BLaER1 treated with 17β-estradiol and CSF1 and Interleukin-3, amounts not matched to agents 10 nM and 100 nM (cell line): ENCODE results near the gene PRR23E.

Source experiments
- H3K27ac ChIP-seq, 11 experiments: shearing (Covaris generic); formaldehyde crosslinking; 2 replicates each; pipeline ENCODE4 v1.8.1; 2022
- H3K27me3 ChIP-seq, 11 experiments: shearing (Covaris generic); formaldehyde crosslinking; 2 replicates each; pipeline ENCODE4 v1.8.1; 2022
- H3K36me3 ChIP-seq, 11 experiments: shearing (Covaris generic); formaldehyde crosslinking; 2 replicates each; pipeline ENCODE4 v1.8.1; 2022
- H3K4me1 ChIP-seq, 10 experiments: shearing (Covaris generic); formaldehyde crosslinking; 2 replicates each; pipeline ENCODE4 v1.8.1; 2022
- H3K4me2 ChIP-seq, 11 experiments: shearing (Covaris generic); formaldehyde crosslinking; 2 replicates each; pipeline ENCODE4 v1.8.1; 2022
- H3K4me3 ChIP-seq, 10 experiments: shearing (Covaris generic); formaldehyde crosslinking; 2 replicates each; pipeline ENCODE4 v1.8.1; 2022
- H3K9ac ChIP-seq, 11 experiments: shearing (Covaris generic); formaldehyde crosslinking; 2 replicates each; pipeline ENCODE4 v1.8.1; 2022
- H3K9me3 ChIP-seq, 11 experiments: shearing (Covaris generic); formaldehyde crosslinking; replicated peaks in 1 of 11; 2 replicates each; pipeline ENCODE4 v1.8.1; 2022
- H4K20me1 ChIP-seq, 11 experiments: shearing (Covaris generic); formaldehyde crosslinking; 2 replicates each; pipeline ENCODE4 v1.8.1; 2022
- Cebpa-rat ChIP-seq, 11 experiments: shearing (Covaris generic); IDR thresholded peaks; 2 replicates each; pipeline ENCODE4 v1.8.1; 2022

The PRR23E gene

DNA sequence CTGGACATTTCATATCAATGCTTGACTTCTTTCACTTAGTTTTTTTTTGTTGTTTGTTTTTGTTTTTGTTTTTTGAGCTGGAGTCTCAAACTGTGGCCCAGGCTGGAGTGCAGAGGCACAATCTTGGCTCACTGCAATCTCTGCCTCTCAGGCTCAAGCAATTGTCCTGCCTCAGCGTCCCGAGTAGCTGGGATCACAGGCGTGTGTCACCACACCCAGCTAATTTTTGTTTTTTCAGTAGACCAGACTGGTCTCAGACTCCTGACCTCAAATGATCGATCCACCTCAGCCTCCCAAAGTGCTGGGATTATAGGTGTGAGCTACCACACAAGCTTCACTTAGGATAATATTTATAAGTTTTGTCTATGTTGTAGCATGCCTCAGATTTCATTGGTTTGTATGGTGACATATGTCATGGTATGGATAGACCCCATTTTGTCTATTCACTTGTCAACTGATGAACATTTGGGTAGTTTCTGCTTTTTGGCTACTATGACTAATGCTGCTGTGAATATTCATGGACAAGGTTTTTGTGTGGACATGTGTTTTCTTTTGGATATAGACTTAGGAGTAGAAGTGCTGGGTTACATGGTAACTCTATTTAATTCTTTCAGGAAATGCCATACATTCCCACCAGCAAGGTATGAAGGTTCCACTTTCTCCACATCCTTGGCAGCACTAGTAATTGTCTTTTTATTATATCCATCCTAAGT, 6.8 kb upstream of the PRR23E start:
- no peak overlapping the region for H3K27ac ChIP-seq
- no peak overlapping the region for H3K4me3 ChIP-seq
- H3K36me3 ChIP-seq = no peaks in the 10 kb centered on the region
- no peaks in the 10 kb centered on the region for H3K4me1 ChIP-seq
- no peak overlapping the region for H3K4me2 ChIP-seq
- H3K9ac ChIP-seq = no peak overlapping the region
- H3K27me3 ChIP-seq = no peaks in the 10 kb centered on the region
- H4K20me1 ChIP-seq = no peaks in the 10 kb centered on the region; a peak in 2 of 22 replicates
- no peak for TF ChIP-seq Cebpa-rat (IDR thresholded peaks at IDR 0.05)
- H3K9me3 ChIP-seq = peaks cover 6 to 14% (median 11%) of the 10 kb centered on the region in 11 experiments; a peak in 20 of 22 replicates

DNA sequence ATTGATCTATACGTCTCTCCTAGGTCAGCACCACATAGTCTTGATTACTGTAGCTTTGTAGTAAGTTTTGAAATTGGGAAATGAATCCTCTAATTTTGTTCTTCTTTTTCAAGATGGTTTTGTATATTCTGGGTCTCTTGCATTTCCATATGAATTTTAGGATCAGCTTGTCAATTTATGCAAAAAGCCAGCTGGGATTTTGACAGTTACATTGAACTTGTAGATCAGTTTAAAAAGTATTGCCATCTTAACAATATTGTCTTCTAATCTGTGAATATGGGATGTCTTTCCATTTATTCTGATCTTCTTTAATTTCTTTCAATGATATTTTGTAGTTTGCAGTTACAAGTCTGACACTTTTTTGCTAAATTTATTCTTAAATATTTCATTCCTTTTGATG, 5.6 kb upstream of the PRR23E start:
- Histone ChIP-seq H3K4me1 (no peaks in the 10 kb centered on the region), H3K9ac (no peak overlapping the region), H3K36me3 (peaks cover 0 to 7% (median 0%) of the 10 kb centered on the region in 11 experiments; a peak in 2 of 22 replicates), H3K4me3 (no peak overlapping the region), H3K27me3 (no peaks in the 10 kb centered on the region), H3K27ac (no peak overlapping the region), H3K4me2 (no peak overlapping the region), H4K20me1 (no peaks in the 10 kb centered on the region; a peak in 2 of 22 replicates), H3K9me3 (peaks cover 17 to 26% (median 20%) of the 10 kb centered on the region in 11 experiments)
- no peak for TF ChIP-seq Cebpa-rat (IDR thresholded peaks at IDR 0.05)

DNA sequence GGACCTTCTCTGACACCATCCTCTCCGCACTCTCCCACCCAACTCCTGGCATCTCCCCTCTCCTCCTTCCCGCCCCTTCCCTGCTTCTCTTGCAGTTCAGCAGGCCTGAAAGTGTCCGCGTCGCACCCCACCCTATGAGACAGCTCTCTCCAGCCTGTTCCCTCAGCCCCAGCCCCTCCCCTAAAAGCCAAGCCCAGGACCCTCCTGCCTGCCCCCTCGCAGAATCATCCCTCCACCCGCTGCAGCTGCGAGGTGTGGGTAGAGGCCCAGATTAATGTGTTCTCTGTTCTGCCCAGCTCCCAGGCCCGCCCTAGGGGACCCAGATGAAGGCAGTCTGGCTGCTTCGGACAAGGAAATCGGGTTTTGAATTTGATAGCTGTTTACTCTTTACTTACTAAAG, 410 bp downstream of the PRR23E start:
- H3K27ac ChIP-seq = no peak overlapping the region
- H3K36me3 ChIP-seq = peaks cover 0 to 7% (median 0%) of the 10 kb centered on the region in 11 experiments; a peak in 2 of 22 replicates
- no peak for TF ChIP-seq Cebpa-rat (IDR thresholded peaks at IDR 0.05)
- peaks cover 0 to 5% (median 0%) of the 10 kb centered on the region in 11 experiments; a peak in 1 of 22 replicates for H4K20me1 ChIP-seq
- no peak overlapping the region for H3K4me2 ChIP-seq
- H3K4me3 ChIP-seq = no peak overlapping the region
- H3K9ac ChIP-seq = no peak overlapping the region
- peaks cover 27 to 36% (median 31%) of the 10 kb centered on the region in 11 experiments for H3K9me3 ChIP-seq
- no peaks in the 10 kb centered on the region for H3K4me1 ChIP-seq
- no peaks in the 10 kb centered on the region for H3K27me3 ChIP-seq

DNA sequence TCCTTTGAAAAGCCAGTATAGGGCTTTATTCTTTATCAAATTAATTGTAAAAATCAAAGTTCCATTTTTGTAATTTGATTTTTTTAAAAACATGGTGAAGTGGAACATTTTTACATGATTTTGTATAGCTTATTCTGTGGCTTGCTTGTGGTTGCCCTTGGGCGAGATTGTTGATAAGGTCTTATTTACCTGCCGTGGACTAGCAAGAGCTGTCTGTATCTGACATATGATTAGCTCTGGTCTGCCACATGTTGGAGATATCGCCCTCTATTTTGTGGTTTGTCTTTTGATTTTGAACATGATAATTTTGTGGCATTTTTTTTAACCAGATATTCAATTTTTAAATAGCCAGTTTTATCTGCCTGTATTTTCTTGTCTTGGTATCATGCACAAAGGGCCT, 844 bp downstream of the PRR23E start:
- Histone ChIP-seq H3K9me3 (peaks cover 27 to 36% (median 31%) of the 10 kb centered on the region in 11 experiments), H3K4me3 (no peak overlapping the region), H3K4me2 (no peak overlapping the region), H4K20me1 (peaks cover 0 to 5% (median 0%) of the 10 kb centered on the region in 11 experiments; a peak in 1 of 22 replicates), H3K36me3 (peaks cover 0 to 7% (median 0%) of the 10 kb centered on the region in 11 experiments; a peak in 2 of 22 replicates), H3K9ac (no peak overlapping the region), H3K4me1 (no peaks in the 10 kb centered on the region), H3K27me3 (no peaks in the 10 kb centered on the region), H3K27ac (no peak overlapping the region)
- TF ChIP-seq Cebpa-rat (IDR thresholded peaks at IDR 0.05) = no peak

DNA sequence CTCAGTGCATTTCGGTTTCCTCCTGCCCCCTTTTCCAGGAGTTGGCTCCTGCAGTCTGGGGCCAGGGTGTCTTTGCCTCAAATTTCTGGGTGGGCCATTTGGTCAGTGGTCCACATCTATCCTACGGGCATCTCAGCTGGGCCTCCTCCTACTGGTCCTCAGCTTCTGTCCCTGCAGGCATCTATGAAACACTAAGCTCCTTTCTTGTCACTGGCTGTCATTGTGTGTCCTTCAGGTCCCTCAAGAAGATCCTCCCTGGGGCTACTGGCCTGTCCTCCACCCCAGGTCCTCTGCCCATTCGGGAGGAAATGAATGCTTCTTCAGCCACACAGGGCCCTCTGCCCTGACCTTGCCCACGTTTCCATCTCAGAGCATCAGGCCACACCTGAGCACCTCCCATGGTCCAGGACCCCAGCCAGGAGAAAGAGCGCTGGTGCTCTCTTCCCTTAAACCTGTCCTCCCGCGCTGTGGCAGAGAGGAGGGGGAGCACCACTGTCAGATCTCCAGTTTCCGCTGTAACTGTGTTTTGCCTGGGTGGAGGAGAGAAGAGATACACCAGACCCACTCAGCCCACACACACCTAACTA, 1.8 kb downstream of the PRR23E start:
- Histone ChIP-seq H3K9me3 (peaks cover 27 to 36% (median 31%) of the 10 kb centered on the region in 11 experiments), H3K4me3 (no peak overlapping the region), H3K4me1 (no peaks in the 10 kb centered on the region), H3K36me3 (peaks cover 0 to 7% (median 0%) of the 10 kb centered on the region in 11 experiments; a peak in 2 of 22 replicates), H3K4me2 (no peak overlapping the region), H3K27me3 (no peaks in the 10 kb centered on the region), H3K27ac (no peak overlapping the region), H4K20me1 (peaks cover 0 to 5% (median 0%) of the 10 kb centered on the region in 11 experiments; a peak in 1 of 22 replicates), H3K9ac (no peak overlapping the region)
- no peak for TF ChIP-seq Cebpa-rat (IDR thresholded peaks at IDR 0.05)

DNA sequence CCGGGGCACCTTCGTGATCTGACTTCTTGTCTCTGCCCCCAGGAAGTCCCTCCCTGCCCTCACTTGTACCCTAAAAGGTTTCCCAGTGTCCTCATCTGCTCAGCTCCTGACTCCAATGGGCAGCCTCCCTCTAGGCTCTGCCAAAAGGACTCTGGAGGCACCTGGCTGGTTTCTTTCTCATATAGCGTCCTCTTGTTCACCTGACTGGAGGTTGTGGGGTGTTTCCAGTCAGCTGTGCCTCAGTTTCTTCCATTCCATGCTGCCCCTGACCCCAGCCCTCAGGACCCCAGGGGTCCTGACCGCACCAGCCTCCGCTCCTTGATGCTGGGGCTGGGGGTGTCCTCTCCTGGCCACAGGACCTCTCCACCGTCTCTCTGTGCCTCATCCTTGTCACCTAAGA, 2.5 kb downstream of the PRR23E start:
- H3K9me3 ChIP-seq = peaks cover 26 to 31% (median 30%) of the 10 kb centered on the region in 11 experiments
- no peak overlapping the region for H3K4me2 ChIP-seq
- H3K27ac ChIP-seq = no peak overlapping the region
- no peak overlapping the region for H3K9ac ChIP-seq
- no peaks in the 10 kb centered on the region for H3K27me3 ChIP-seq
- no peak for TF ChIP-seq Cebpa-rat (IDR thresholded peaks at IDR 0.05)
- H3K36me3 ChIP-seq = peaks cover 0 to 7% (median 0%) of the 10 kb centered on the region in 11 experiments; a peak in 2 of 22 replicates
- H4K20me1 ChIP-seq = peaks cover 0 to 5% (median 0%) of the 10 kb centered on the region in 11 experiments; a peak in 2 of 22 replicates
- no peak overlapping the region for H3K4me3 ChIP-seq
- no peaks in the 10 kb centered on the region for H3K4me1 ChIP-seq

DNA sequence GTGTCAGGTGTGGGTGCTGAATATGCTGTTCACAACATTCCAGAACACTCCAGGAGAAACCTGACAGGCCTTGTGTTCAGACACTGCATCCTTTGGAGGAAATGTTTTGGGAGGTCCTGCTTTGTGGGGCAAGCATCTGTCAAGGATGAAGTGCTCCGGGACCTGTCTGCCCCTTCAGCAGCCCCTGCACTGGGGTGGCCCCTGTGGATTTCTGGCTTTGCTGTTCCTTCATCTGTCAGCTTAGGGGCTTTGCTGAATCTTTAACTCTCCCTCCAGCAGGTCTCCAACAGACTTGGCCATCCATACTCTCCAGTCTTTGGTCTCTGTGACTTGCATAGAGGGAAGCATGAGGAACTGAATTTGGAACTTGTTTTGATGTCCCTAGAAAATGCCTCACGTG, 3.1 kb downstream of the PRR23E start:
- H3K4me2 ChIP-seq = no peak overlapping the region
- no peak overlapping the region for H3K9ac ChIP-seq
- peaks cover 0 to 7% (median 0%) of the 10 kb centered on the region in 11 experiments; a peak in 2 of 22 replicates for H3K36me3 ChIP-seq
- H3K9me3 ChIP-seq = peaks cover 21 to 25% (median 24%) of the 10 kb centered on the region in 11 experiments
- peaks cover 0 to 5% (median 0%) of the 10 kb centered on the region in 11 experiments; a peak in 2 of 22 replicates for H4K20me1 ChIP-seq
- H3K27me3 ChIP-seq = no peaks in the 10 kb centered on the region
- no peak for TF ChIP-seq Cebpa-rat (IDR thresholded peaks at IDR 0.05)
- H3K4me1 ChIP-seq = no peaks in the 10 kb centered on the region
- no peak overlapping the region for H3K27ac ChIP-seq
- H3K4me3 ChIP-seq = no peak overlapping the region

DNA sequence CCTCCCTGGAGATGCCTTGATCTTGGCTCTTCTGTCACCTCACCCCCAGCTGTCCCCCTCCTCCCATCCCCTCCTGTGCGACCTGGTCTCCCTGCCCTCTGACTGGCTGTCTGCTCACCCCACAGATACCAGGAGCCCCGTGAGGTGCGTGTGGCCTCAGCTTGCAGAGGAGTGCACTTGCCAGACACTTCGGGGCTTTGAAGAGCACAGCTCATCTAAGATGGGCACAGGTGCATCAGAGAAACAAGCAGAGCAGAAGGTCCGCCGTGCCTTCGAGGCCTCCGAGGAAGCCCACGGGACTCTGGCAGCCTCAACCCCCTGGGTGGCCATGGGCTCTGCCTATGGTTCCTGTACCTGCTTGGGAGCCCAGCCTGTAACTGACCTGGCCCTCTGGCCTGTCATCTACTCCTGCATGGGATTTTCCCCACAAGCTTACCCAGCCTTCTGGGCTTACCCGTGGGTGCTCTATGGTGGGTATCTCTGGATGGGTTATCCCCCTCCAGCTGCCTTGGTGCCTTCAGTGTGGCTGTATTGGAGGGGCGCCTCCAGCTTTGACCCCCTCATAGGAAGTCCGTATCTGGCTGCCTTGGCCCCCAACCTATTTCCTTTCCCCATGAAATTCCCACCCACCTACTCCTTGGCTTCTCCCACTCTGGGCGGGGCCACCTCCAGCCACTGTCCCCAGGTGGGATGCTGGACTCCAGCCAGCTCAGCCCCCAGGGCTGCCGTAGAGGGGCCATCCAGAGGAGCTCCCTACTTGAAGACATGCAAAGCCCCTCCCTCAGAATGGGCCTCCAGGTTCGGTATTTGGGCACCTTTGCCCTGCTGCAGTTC, 3.8 kb downstream of the PRR23E start:
- Histone ChIP-seq H3K36me3 (peaks cover 0 to 6% (median 0%) of the 10 kb centered on the region in 11 experiments; a peak in 2 of 22 replicates), H3K9ac (no peak overlapping the region), H3K9me3 (peaks cover 15 to 19% (median 18%) of the 10 kb centered on the region in 11 experiments), H3K4me3 (no peak overlapping the region), H3K4me2 (no peak overlapping the region), H3K4me1 (no peaks in the 10 kb centered on the region), H3K27ac (no peak overlapping the region), H4K20me1 (peaks cover 0 to 5% (median 0%) of the 10 kb centered on the region in 11 experiments; a peak in 2 of 22 replicates), H3K27me3 (no peaks in the 10 kb centered on the region)
- no peak for TF ChIP-seq Cebpa-rat (IDR thresholded peaks at IDR 0.05)
